ENCODE results near the gene SLCO2A1. TPM values are rescaled to one million over a fixed set of nuclear protein-coding genes. Genes with fewer than 3 reads are reported as not detected.

The SLCO2A1 gene
- total RNA-seq, 2 donors from 2014 or later: 15.9 to 46.7 TPM

DNA sequence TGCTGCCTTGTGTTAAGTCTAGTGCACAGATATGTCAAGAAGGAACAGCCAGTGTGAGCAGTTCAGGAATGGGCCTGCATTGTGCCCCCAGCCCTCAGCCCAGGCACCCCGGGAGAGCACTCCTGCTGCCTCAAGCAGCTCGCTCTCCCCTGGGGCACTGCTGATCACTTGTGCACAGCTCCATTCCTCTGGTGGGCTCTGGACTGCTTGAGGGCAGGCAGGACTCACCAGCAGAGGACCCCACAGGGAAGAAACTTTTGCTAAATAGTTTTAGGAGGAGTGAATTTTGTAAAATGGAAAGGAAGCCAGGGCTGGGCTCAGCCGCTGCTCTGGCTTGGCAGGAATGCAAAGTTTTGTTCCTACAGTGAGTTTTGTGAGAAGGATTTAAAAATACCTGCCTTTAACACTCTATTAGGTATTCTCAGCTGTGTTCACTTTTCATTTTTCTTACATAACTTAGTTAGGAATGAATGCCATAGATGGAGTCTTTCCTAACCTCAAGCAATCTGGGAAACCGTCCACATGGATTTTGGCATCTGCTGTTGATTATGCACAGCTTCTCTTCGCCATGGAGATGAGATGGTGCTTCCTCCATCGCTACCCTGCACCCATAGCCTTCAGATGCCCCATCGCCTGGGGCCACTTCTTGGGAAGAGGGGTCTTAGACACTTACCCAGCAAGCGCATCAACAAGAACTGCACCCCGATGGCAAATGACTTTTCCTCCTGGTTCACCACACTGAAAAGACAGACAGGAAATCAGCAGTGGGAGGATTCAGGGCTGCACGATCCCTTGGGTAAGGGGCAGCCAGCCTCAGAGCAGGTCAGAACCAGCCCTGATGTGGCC is 91.7 kb downstream of the SLCO2A1 start:
- Histone ChIP-seq H3K4me3 (no peak overlapping the region), H3K27ac (no peak overlapping the region), H3K4me1 (replicated peaks) (no peaks in the 10 kb centered on the region), H3K9me3 (no peaks in the 10 kb centered on the region), H3K27me3 (replicated peaks; ENCODE audit: insufficient read depth) (no peaks in the 10 kb centered on the region), H3K36me3 (no peaks in the 10 kb centered on the region)
- intact Hi-C loops (cut with DNase I): loop anchor here (10.0 kb wide), 1 partner anchor 537 kb away; no protein-coding TSS in a partner anchor
- DNase-seq (ENCODE audit: low spot score): no peak
- WGBS: 71% methylated on average over 10 of the region's 10 CpGs
- no peak for TF ChIP-seq POLR2AphosphoS5 (IDR thresholded peaks at IDR 0.05)
- TF ChIP-seq, protein P1, sequence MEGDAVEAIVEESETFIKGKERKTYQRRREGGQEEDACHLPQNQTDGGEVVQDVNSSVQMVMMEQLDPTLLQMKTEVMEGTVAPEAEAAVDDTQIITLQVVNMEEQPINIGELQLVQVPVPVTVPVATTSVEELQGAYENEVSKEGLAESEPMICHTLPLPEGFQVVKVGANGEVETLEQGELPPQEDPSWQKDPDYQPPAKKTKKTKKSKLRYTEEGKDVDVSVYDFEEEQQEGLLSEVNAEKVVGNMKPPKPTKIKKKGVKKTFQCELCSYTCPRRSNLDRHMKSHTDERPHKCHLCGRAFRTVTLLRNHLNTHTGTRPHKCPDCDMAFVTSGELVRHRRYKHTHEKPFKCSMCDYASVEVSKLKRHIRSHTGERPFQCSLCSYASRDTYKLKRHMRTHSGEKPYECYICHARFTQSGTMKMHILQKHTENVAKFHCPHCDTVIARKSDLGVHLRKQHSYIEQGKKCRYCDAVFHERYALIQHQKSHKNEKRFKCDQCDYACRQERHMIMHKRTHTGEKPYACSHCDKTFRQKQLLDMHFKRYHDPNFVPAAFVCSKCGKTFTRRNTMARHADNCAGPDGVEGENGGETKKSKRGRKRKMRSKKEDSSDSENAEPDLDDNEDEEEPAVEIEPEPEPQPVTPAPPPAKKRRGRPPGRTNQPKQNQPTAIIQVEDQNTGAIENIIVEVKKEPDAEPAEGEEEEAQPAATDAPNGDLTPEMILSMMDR (IDR thresholded peaks at IDR 0.05): no peak
- TF ChIP-seq POLR2A (IDR thresholded peaks at IDR 0.05): no peak

DNA sequence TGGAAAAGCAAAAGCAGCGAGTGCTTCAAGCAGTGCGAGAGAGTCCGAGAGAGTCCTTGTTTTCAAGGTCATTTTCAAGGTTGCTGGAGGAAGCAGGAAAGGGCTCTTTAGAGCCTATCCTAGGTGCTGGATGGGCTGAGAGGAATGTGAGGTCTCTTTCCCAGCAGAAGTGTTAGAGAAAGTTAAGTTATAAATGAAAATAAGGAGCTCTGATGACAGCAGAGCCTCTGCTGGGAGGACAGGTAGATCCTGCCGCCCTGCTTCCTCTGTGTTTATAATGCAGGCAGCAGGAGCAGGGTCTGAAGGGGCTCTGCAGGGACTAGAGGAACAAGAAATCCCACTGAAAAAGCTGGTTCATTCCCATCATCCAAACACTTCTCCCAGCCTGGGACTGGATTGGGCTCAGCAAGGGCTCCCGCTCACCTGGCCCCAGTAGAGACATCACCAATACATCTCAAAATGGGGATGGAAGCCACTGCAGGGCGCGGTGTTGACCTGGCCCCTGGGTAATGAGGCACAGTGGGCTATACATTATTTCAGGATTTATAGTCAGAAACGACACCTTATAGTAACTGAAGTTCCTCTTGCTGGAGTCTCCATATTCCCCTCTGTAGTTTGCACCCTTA is 92.6 kb downstream of the SLCO2A1 start:
- intact Hi-C loops (cut with DNase I): loop anchor here (10.0 kb wide), 1 partner anchor 538 kb away; no protein-coding TSS in a partner anchor
- H3K27me3 ChIP-seq (replicated peaks; ENCODE audit: insufficient read depth): no peaks in the 10 kb centered on the region
- no peak overlapping the region for H3K4me3 ChIP-seq
- H3K9me3 ChIP-seq: no peaks in the 10 kb centered on the region
- TF ChIP-seq POLR2A (IDR thresholded peaks at IDR 0.05) (no peak), POLR2AphosphoS5 (IDR thresholded peaks at IDR 0.05) (no peak)
- TF ChIP-seq, protein P1 (IDR thresholded peaks at IDR 0.05): no peak
- no peaks in the 10 kb centered on the region for H3K4me1 ChIP-seq (replicated peaks)
- no peak for DNase-seq (ENCODE audit: low spot score)
- no peak overlapping the region for H3K27ac ChIP-seq
- no peaks in the 10 kb centered on the region for H3K36me3 ChIP-seq
- 82% methylated on average over 8 of the region's 8 CpGs for WGBS

DNA sequence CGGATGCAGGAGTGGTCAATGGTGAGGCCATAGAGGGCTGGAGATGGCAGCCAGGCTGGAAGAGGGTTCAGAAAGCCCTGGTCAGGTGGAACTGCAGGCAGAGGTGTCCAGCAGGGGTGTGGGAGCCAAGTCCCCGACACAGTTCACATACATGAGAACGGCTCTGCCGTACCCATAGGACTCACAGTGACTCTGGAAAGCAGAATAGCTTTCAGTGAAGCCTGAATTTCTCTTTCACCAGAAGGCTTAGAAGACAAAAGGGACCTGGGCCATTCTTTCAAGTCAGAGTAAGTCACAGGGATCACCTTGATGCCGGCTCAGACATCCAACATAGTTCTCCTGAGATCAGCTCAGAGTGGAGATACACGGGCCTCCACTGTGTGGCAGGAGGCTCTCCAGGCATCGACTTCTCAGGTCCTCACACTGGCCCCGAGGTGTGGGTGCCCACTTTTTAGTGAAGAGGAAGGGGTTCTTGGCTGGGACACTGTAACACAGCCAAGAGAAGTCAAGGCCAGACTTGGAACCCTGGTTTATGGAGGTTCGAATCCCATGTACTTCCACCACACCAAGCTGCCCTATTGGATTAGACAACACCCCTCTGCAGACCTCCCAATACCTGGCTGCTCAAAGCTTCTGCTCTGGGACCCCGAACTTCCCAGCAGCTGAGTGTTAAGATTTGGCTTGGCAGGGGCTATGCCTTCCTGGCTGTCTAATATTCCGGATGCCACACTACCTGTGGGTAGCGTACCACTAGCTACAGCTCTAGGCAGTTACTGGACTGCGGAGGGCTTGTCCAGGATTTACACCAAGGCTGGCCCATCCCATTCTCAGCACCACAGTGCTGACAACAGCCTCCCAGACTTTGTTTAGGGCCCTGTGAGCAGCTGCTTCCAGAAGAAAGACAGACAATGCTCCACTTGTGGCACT is 93.6 kb downstream of the SLCO2A1 start:
- intact Hi-C loops (cut with DNase I): loop anchor here (10.0 kb wide), 1 partner anchor 539 kb away; no protein-coding TSS in a partner anchor
- Histone ChIP-seq H3K9me3 (no peaks in the 10 kb centered on the region), H3K36me3 (no peaks in the 10 kb centered on the region), H3K27me3 (replicated peaks; ENCODE audit: insufficient read depth) (no peaks in the 10 kb centered on the region), H3K4me1 (replicated peaks) (no peaks in the 10 kb centered on the region), H3K4me3 (no peak overlapping the region), H3K27ac (no peak overlapping the region)
- TF ChIP-seq, protein P1 (IDR thresholded peaks at IDR 0.05): no peak
- TF ChIP-seq POLR2A (IDR thresholded peaks at IDR 0.05) (no peak), POLR2AphosphoS5 (IDR thresholded peaks at IDR 0.05) (no peak)
- no peak for DNase-seq (ENCODE audit: low spot score)
- WGBS: 86% methylated on average over 13 of the region's 13 CpGs

DNA sequence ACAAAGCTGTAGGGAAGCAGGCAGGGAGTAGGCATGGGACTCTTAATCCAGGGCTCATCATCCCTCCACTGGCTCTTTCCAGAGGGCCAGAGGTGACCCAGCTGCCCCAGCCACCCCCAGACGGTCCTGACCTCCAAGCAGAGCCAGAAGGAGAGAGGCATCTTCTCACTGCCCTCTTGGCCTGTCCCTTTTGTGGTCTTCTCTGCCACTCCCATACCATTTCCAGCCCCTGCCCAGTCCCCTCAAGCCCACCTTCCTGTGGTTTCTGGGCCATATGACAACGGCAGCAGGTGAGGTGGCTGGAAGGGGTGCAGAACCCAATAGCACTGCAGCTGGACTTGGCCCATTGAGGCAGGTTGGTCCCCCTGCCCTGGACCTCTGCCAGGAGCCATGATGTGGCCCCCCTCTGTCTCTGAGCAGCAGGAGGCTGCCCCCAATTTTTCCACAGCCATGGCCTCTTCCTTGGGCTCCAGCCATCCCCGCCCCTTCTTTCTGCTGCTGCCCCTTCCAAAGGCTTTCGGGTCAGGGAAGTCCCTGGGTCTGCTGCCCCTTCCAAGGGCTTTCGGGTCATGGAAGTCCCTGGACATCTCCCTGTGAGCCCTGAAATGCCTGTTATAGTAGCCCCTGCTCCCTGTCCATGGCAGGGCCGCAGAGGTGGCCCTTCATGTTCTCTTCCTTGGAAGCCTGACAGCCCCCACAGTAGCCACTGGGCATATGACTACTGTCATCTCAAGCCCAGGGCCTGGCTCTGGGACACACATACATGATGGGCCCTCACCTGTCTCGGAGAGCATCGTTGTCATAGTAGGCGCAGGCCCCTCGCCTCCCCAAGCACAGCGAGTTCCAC is 94.5 kb downstream of the SLCO2A1 start:
- Histone ChIP-seq H3K27me3 (replicated peaks; ENCODE audit: insufficient read depth) (no peaks in the 10 kb centered on the region), H3K9me3 (no peaks in the 10 kb centered on the region), H3K27ac (no peak overlapping the region), H3K4me1 (replicated peaks) (peaks cover 3% of the 10 kb centered on the region), H3K36me3 (no peaks in the 10 kb centered on the region), H3K4me3 (no peak overlapping the region)
- DNase-seq (ENCODE audit: low spot score): no peak
- TF ChIP-seq, protein P1 (IDR thresholded peaks at IDR 0.05): no peak
- no peak for TF ChIP-seq POLR2A (IDR thresholded peaks at IDR 0.05)
- no peak for TF ChIP-seq POLR2AphosphoS5 (IDR thresholded peaks at IDR 0.05)
- 96% methylated on average over 11 of the region's 11 CpGs for WGBS
- intact Hi-C loops (cut with DNase I): loop anchor here (5.0 to 10.0 kb wide), 3 partner anchors 277 to 540 kb away; no protein-coding TSS in a partner anchor
